OCI-LY3 (cell line): Measurements from ENCODE around the gene TMEM266.

ENCODE experiments used
- H2AFZ ChIP-seq: fragments of 200-600, 300-600 bp; shearing (Covaris generic); 2 replicates; pipeline ENCODE4 v1.6.0; 2014; ENCODE audit warnings: antibody characterized with exemption, low read depth, low read length
- H3K27ac ChIP-seq: fragments of 200-600, 300-600 bp; sonication (generic); 2 replicates; pipeline ENCODE4 v1.5.1; 2014; ENCODE audit warnings: mild to moderate bottlenecking, low read length, moderate library complexity, mixed read lengths
- H3K27me3 ChIP-seq: fragments of 200-600, 300-600 bp; sonication (generic); 2 replicates; pipeline ENCODE4 v1.6.1; 2014; ENCODE audit warnings: low read depth, low read length, mixed read lengths
- H3K36me3 ChIP-seq: fragments of 200-600, 300-600 bp; sonication (generic); replicated peaks from 2 replicates; pipeline ENCODE3; 2014; ENCODE audit warnings: low read depth, low read length, mixed read lengths
- H3K4me1 ChIP-seq: fragments of 300-600, 200-600 bp; sonication (generic); 2 replicates; pipeline ENCODE4 v1.6.1; 2014; ENCODE audit warnings: low read length, mixed read lengths
- H3K4me2 ChIP-seq: fragments of 200-600, 300-600 bp; sonication (generic); 2 replicates; pipeline ENCODE4 v1.6.1; 2014; ENCODE audit warnings: low read length, mixed read lengths
- H3K4me3 ChIP-seq: fragments of 300-600, 200-600 bp; sonication (generic); 2 replicates; pipeline ENCODE4 v1.5.1; 2014; ENCODE audit warnings: antibody characterized with exemption, mild to moderate bottlenecking, low read length, moderate library complexity
- H3K79me2 ChIP-seq: fragments of 300-600, 200-600 bp; shearing (Covaris generic); 2 replicates; pipeline ENCODE4 v1.6.1; 2014; ENCODE audit warnings: mild to moderate bottlenecking, low read length, mixed read lengths
- H3K9ac ChIP-seq: fragments of 300-600, 200-600 bp; shearing (Covaris generic); 2 replicates; pipeline ENCODE4 v1.6.0; 2014; ENCODE audit warnings: mild to moderate bottlenecking, low read length, moderate library complexity
- H3K9me3 ChIP-seq: fragments of 200-600, 300-600 bp; shearing (Covaris generic); 2 replicates; pipeline ENCODE4 v1.6.1; 2014; ENCODE audit warnings: low read length, mixed read lengths; ENCODE audit not compliant: insufficient read depth
- H4K20me1 ChIP-seq: fragments of 200-600, 300-600 bp; sonication (generic); 2 replicates; pipeline ENCODE4 v1.6.1; 2016; ENCODE audit warnings: low read length, mixed read lengths; ENCODE audit not compliant: insufficient read depth
- EZH2phosphoT487 ChIP-seq: fragments of 200-600 bp; shearing (Covaris generic); IDR thresholded peaks from 2 replicates; pipeline ENCODE4 v1.6.1; 2018; ENCODE audit warnings: antibody characterized with exemption, mixed run types, low read depth
- TF ChIP-seq, protein P1 (sequence below): fragments of 200-600, 300-600 bp; sonication (generic); IDR thresholded peaks from 2 replicates; pipeline ENCODE4 v1.5.1; 2014; ENCODE audit warnings: antibody characterized with exemption, low read length, low read depth

The TMEM266 gene

DNA sequence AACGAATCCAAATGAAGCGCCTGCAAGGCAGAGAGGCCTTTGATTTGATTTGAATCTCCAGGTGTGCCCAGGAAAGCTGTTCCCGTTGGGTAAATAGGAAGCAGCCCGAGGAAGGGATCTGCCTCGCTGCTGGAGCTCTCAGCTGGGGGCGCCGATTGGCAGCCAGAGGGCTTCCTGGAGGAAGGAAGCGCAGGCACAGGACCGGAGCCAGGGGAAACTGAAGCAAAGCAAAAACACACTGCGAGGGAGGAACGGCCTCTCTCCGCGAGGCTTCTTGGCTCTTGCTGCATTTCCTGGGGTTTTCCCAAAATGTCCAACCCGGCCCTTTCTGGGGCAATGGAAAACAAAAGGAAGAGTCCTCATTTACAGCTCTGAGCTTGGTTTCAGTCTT is 80.3 kb downstream of the TMEM266 start:
- no peak for TF ChIP-seq EZH2phosphoT487
- TF ChIP-seq, protein P1, sequence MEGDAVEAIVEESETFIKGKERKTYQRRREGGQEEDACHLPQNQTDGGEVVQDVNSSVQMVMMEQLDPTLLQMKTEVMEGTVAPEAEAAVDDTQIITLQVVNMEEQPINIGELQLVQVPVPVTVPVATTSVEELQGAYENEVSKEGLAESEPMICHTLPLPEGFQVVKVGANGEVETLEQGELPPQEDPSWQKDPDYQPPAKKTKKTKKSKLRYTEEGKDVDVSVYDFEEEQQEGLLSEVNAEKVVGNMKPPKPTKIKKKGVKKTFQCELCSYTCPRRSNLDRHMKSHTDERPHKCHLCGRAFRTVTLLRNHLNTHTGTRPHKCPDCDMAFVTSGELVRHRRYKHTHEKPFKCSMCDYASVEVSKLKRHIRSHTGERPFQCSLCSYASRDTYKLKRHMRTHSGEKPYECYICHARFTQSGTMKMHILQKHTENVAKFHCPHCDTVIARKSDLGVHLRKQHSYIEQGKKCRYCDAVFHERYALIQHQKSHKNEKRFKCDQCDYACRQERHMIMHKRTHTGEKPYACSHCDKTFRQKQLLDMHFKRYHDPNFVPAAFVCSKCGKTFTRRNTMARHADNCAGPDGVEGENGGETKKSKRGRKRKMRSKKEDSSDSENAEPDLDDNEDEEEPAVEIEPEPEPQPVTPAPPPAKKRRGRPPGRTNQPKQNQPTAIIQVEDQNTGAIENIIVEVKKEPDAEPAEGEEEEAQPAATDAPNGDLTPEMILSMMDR, result no peak
- peak overlapping the region; percentile 33; the same call in 1 of the 2 replicates for H3K9ac ChIP-seq

DNA sequence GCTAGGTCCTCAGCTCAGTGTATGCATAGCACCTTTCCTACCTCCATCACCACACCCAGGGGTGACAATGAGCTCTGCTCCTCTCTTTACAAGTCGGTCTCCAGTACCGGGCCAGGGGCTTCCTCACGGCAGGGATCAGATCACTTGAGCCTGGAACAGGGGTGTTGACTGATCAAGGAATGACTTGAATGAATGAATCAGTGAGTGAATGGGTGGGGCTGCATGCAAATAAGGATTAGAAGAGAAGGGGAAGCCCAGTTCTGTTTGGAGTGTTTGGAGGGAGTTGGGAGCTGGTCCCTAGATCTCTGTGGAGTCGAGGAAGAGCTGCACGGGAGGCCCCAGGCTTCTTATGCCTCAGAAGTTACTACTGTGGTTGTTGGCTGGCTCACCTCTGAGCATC is 87.0 kb downstream of the TMEM266 start:
- H3K27me3 ChIP-seq, result peaks cover 72% of the 10 kb centered on the region

More for the DNA sequence above, 80.3 kb downstream of the TMEM266 start:
- H4K20me1 ChIP-seq, result no peaks in the 10 kb centered on the region
- H3K4me1 ChIP-seq, result peaks cover 47% of the 10 kb centered on the region
- H3K79me2 ChIP-seq, result no peaks in the 10 kb centered on the region
- H3K4me3 ChIP-seq, result no peak overlapping the region; the same call in 1 of the 2 replicates
- no peaks in the 10 kb centered on the region for H3K36me3 ChIP-seq
- peak overlapping the region; percentile 81 for H3K4me2 ChIP-seq
- peaks cover 36% of the 10 kb centered on the region for H3K27me3 ChIP-seq
- H3K9me3 ChIP-seq, result no peaks in the 10 kb centered on the region
- peak overlapping the region; percentile 47 for H2AFZ ChIP-seq
- no peak overlapping the region for H3K27ac ChIP-seq

DNA sequence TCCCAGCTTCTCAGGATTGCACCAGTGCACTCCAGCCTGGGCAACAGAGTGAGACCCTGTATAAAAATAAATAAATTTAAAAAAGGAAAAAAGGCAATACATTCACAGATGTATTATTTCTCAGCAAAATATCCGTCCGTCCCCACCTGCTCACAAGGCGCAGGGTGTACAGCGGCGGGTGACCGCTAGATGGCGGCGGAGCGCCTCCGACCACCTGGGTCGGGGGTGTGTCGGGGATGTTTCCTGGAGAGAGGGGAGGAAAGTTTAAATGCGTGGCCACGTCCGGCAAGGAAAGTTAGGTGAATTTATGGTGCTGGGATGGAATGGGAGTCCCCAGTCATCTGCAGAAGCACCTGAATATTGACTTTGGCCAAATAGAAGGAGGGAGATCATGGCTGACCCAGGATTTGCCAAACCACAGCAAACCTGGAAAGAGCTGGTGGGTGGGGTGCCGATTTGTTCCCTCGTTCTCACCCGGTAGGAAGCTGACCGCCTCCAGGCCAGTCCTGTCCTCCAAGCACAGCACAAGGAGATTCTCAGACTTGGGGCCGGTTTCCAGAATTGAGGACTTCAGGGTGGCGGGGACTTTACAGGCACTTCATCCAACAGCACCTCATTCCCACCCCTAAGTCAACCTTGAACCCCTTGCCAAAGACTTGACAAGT is 88.3 kb downstream of the TMEM266 start:
- Histone ChIP-seq H4K20me1 (peaks cover 5% of the 10 kb centered on the region; the same call in 1 of the 2 replicates), H3K4me1 (peaks cover 44% of the 10 kb centered on the region), H3K4me2 (peak overlapping the region; percentile 74), H2AFZ (no peak overlapping the region), H3K27me3 (peaks cover 71% of the 10 kb centered on the region), H3K4me3 (peak overlapping the region; percentile 49), H3K79me2 (no peaks in the 10 kb centered on the region), H3K9ac (no peak overlapping the region), H3K36me3 (no peaks in the 10 kb centered on the region), H3K27ac (no peak overlapping the region), H3K9me3 (no peaks in the 10 kb centered on the region)
- TF ChIP-seq, protein P1, result peak; percentile 97
- TF ChIP-seq EZH2phosphoT487, result no peak

More for the DNA sequence above, 87.0 kb downstream of the TMEM266 start:
- Histone ChIP-seq H3K79me2 (no peaks in the 10 kb centered on the region), H3K9me3 (no peaks in the 10 kb centered on the region), H3K36me3 (no peaks in the 10 kb centered on the region), H3K4me3 (no peak overlapping the region), H2AFZ (no peak overlapping the region), H3K9ac (no peak overlapping the region), H3K4me1 (peaks cover 40% of the 10 kb centered on the region), H3K4me2 (no peak overlapping the region), H4K20me1 (peaks cover 4% of the 10 kb centered on the region; the same call in 1 of the 2 replicates), H3K27ac (no peak overlapping the region)
- no peak for TF ChIP-seq EZH2phosphoT487
- TF ChIP-seq, protein P1, result no peak

DNA sequence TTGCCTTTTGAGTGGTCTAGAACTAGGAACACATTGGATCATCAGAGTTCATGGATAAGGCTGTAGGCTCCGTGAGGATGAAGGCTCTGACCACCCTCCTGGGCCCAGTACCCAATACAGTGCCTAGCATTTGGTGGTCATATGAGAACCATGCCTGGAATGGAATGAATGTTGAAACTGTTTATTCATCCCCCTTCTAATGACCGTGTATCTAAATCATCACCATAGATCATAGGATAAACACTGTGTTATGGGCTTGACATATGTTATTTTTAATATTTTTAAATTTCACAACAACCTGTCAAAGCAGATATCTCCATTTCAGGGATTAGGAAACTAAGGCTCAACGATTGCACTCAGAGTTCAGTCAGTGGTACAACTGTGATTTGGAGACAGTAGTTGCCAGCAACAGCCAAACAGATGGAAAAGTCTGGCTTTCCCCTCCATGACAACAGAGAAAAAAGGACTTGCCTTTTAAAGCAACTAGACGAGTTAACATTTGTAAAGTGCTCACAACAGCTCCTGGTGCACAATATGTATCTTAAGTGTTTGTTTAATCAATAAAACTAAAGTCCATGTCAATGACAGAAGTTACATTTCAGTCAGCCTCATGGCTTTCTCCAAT is 89.6 kb downstream of the TMEM266 start:
- H3K27me3 ChIP-seq, result peaks cover 75% of the 10 kb centered on the region
- TF ChIP-seq, protein P1, result no peak
- no peak for TF ChIP-seq EZH2phosphoT487
- H3K36me3 ChIP-seq, result no peaks in the 10 kb centered on the region
- peaks cover 5% of the 10 kb centered on the region; the same call in 1 of the 2 replicates for H4K20me1 ChIP-seq
- H3K4me3 ChIP-seq, result no peak overlapping the region
- H3K9ac ChIP-seq, result no peak overlapping the region
- no peak overlapping the region for H3K4me2 ChIP-seq
- H3K4me1 ChIP-seq, result peaks cover 44% of the 10 kb centered on the region
- H2AFZ ChIP-seq, result no peak overlapping the region
- no peak overlapping the region for H3K27ac ChIP-seq
- H3K79me2 ChIP-seq, result no peaks in the 10 kb centered on the region
- H3K9me3 ChIP-seq, result no peaks in the 10 kb centered on the region
